Measurements from ENCODE around the gene MERTK. TPM values are rescaled to one million over a fixed set of nuclear protein-coding genes. Genes with fewer than 3 reads are reported as not detected.
A peak's percentile ranks its signal among the peaks of the same experiment; 100 is the strongest.

MERTK gene
- total and polyA plus RNA-seq, 2 of the 13 experiments (the other 11 are each of a cell fraction or from before 2014, with no cell fraction given) = 37.3 to 44.7 TPM

DNA sequence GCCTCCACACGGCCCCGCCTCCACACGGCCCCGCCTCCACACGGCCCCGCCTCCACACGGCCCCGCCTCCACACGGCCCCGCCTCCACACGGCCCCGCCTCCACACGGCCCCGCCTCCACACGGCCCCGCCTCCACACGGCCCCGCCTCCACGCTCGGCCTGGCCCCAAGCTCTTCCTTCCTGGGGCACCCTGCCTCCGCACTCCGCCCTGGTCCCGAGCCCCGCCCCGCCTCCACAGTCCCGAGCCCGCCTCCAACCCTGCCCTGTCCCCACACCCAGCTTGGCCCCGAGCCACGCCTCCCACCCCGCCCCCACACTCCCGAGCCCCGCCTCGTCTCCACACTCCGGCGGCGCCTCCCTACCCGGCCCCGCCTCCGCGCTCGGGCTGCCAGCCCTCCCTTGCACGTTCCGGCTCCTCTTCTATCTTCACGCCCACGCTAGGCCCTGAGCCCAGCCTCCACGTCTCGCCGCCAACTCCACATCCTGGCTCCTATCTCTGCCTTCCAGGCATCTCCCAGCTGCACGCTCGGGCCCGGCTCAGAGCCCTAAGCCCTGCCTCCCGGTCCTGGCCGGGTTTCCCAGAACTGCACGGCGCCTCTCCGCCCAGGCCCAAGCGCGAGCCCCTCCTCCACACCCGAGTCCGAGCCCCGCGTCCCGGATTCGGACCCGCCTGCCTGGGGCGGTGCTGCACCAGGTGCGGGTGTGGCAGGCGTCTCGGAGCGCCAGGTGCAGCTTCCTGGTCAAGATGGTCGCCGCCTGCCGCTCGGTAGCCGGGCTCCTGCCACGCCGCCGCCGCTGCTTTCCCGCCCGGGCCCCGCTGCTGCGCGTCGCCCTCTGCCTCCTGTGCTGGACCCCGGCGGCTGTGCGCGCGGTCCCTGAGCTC lies 156.7 kb downstream of the MERTK start, which contains the start of gene TMEM87B (continued):
- no peak for TF ChIP-seq HCFC1 (IDR thresholded peaks at IDR 0.05; ENCODE audit: low read depth, low read length)
- peak; percentile 95 for TF ChIP-seq BCL3 (CRISPR knock-in tag; IDR thresholded peaks at IDR 0.05)
- no peak for TF ChIP-seq PRPF4 (IDR thresholded peaks at IDR 0.05; ENCODE audit: low read depth, low read length, poor library complexity, severe bottlenecking)
- TF ChIP-seq, protein P1, sequence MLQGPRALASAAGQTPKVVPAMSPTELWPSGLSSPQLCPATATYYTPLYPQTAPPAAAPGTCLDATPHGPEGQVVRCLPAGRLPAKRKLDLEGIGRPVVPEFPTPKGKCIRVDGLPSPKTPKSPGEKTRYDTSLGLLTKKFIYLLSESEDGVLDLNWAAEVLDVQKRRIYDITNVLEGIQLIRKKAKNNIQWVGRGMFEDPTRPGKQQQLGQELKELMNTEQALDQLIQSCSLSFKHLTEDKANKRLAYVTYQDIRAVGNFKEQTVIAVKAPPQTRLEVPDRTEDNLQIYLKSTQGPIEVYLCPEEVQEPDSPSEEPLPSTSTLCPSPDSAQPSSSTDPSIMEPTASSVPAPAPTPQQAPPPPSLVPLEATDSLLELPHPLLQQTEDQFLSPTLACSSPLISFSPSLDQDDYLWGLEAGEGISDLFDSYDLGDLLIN (CRISPR knock-in tag; IDR thresholded peaks at IDR 0.05; ENCODE audit: borderline replicate concordance) = peak; percentile 62
- TF ChIP-seq NFAT5 (CRISPR knock-in tag; IDR thresholded peaks at IDR 0.05) = peak; percentile 84; the same call in 1 of the 2 replicates
- TF ChIP-seq TFDP1 (CRISPR knock-in tag; IDR thresholded peaks at IDR 0.05; ENCODE audit: borderline replicate concordance) = peak; percentile 22; the same call in 1 of the 2 replicates
- TF ChIP-seq IRF9 (CRISPR knock-in tag; IDR thresholded peaks at IDR 0.05; ENCODE audit: borderline replicate concordance) = peak; percentile 80
- peak; percentile 68 for TF ChIP-seq KMT2A (CRISPR knock-in tag; IDR thresholded peaks at IDR 0.05)
- TF ChIP-seq MEIS1 (CRISPR knock-in tag; IDR thresholded peaks at IDR 0.05; ENCODE audit: borderline replicate concordance) = peak; percentile 46; the same call in 1 of the 2 replicates
- TF ChIP-seq, protein P2, sequence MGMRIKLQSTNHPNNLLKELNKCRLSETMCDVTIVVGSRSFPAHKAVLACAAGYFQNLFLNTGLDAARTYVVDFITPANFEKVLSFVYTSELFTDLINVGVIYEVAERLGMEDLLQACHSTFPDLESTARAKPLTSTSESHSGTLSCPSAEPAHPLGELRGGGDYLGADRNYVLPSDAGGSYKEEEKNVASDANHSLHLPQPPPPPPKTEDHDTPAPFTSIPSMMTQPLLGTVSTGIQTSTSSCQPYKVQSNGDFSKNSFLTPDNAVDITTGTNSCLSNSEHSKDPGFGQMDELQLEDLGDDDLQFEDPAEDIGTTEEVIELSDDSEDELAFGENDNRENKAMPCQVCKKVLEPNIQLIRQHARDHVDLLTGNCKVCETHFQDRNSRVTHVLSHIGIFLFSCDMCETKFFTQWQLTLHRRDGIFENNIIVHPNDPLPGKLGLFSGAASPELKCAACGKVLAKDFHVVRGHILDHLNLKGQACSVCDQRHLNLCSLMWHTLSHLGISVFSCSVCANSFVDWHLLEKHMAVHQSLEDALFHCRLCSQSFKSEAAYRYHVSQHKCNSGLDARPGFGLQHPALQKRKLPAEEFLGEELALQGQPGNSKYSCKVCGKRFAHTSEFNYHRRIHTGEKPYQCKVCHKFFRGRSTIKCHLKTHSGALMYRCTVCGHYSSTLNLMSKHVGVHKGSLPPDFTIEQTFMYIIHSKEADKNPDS (CRISPR knock-in tag; IDR thresholded peaks at IDR 0.05) = no peak
- no peak for TF ChIP-seq EHMT2 (IDR thresholded peaks at IDR 0.05; ENCODE audit: borderline replicate concordance, low read depth, low read length)
- TF ChIP-seq FOXJ3 (CRISPR knock-in tag; IDR thresholded peaks at IDR 0.05; ENCODE audit: borderline replicate concordance) = 0 out of 2 replicates have a peak, but pooled peaks have one; percentile 11
- TF ChIP-seq SP5 (CRISPR knock-in tag; IDR thresholded peaks at IDR 0.05; ENCODE audit: borderline replicate concordance, low read depth) = peak; percentile 89
